AG04450 (cell line): ENCODE measurements around the gene ACVR1B. TPM values are rescaled to one million over a fixed set of nuclear protein-coding genes. Genes with fewer than 3 reads are reported as not detected.

Experiments
- CTCF ChIA-PET: fragments of 300-600, 350-600 bp; formaldehyde crosslinking; extraction: SDS; loops from one replicate; lab custom pipeline; 2022; ENCODE audit warnings: antibody characterized with exemption, inconsistent platforms; lab: Charles Lee
- POLR2A ChIA-PET: fragments of 350-600 bp; formaldehyde crosslinking; extraction: SDS; loops from one replicate; lab custom pipeline; 2021; ENCODE audit warnings: antibody characterized with exemption, inconsistent platforms; lab: Yijun Ruan, JAX
- DNase-seq: peaks from one replicate; pipeline ENCODE4 v3.0.0-alpha.2; 2011; ENCODE audit warnings: low read depth, low spot score
- H3K27ac ChIP-seq: one replicate; pipeline ENCODE4 v1.5.1; 2012; ENCODE audit warnings: low read depth, low read length, control low read depth
- H3K27me3 ChIP-seq: one replicate; pipeline ENCODE4 v1.6.0; 2012; ENCODE audit warnings: low read length; ENCODE audit not compliant: control insufficient read depth, insufficient read depth
- H3K4me3 ChIP-seq: 2 replicates; pipeline ENCODE4 v1.5.1; 2011; ENCODE audit warnings: mild to moderate bottlenecking, low read depth, low read length, control low read depth
- H3K9me3 ChIP-seq: 2 replicates; pipeline ENCODE4 v1.5.1; 2012; ENCODE audit warnings: low read length; ENCODE audit not compliant: control insufficient read depth, insufficient read depth
- polyA plus RNA-seq: library from polyadenylated mRNA; depleted of rRNA; stranded (reverse); fragments of >200 nt; gene quantifications from 2 replicates; pipeline ENCODE4 v1.2.3, GENCODE V29; 2011
- TF ChIP-seq, protein P1 (sequence below): IDR thresholded peaks from 2 replicates; pipeline ENCODE4 v1.5.1; 2011; ENCODE audit warnings: low read depth, low read length, control low read depth, inconsistent platforms

ACVR1B gene
- polyA plus RNA-seq, 1 experiment: 16.4 TPM

DNA sequence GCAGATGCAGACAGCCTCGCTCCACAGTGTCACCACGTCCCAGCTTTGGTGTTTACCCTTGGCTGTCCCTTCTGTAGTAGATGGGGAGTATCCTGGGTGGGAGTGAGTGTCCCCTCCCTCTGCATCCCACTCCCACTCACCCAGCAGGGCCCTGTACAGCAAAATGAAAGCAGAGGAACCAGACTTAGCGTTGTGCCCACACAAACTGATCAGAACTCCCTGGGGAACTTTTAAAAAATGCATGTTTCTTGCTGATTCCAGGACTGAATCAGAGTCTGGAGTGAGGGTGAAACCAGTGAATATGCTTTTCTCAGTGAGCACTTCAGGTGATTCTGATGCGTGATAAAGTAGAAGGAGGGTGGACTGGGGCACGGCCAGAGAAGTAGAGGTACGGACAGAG is 41.3 kb upstream of the ACVR1B start:
- DNase-seq: no peak
- Histone ChIP-seq H3K4me3 (no peak overlapping the region), H3K9me3 (no peaks in the 10 kb centered on the region; the same call in 1 of the 2 replicates), H3K27me3 (no peaks in the 10 kb centered on the region), H3K27ac (no peak overlapping the region)
- ChIA-PET CTCF (interaction anchor here (0.6 to 5.4 kb wide), 2 partner anchors 12 to 22 kb away, joined by 3 to 43 read pairs; no protein-coding TSS in a partner anchor), POLR2A (no interaction called here)
- TF ChIP-seq, protein P1, sequence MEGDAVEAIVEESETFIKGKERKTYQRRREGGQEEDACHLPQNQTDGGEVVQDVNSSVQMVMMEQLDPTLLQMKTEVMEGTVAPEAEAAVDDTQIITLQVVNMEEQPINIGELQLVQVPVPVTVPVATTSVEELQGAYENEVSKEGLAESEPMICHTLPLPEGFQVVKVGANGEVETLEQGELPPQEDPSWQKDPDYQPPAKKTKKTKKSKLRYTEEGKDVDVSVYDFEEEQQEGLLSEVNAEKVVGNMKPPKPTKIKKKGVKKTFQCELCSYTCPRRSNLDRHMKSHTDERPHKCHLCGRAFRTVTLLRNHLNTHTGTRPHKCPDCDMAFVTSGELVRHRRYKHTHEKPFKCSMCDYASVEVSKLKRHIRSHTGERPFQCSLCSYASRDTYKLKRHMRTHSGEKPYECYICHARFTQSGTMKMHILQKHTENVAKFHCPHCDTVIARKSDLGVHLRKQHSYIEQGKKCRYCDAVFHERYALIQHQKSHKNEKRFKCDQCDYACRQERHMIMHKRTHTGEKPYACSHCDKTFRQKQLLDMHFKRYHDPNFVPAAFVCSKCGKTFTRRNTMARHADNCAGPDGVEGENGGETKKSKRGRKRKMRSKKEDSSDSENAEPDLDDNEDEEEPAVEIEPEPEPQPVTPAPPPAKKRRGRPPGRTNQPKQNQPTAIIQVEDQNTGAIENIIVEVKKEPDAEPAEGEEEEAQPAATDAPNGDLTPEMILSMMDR: no peak

DNA sequence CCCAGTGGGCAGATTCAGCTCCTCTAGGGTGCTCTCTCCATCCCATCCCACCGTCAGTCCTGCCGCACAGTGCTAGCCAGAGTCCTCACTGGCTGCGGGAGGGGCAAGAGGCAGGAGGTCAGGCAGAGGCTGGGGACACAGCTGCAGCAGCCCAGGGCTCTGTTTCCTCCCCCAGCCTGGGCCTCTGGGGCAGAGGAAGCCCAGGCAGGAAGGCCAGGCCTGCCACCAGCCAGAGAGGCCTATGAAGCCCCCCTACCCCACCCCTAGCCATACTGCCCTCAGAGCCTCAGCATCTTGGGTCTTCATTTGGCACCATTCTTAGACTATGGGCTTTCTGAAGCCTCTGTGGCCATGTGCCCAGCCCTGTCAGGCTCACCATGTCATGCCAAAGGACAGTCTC is 40.8 kb upstream of the ACVR1B start:
- H3K27ac ChIP-seq: no peak overlapping the region
- CTCF ChIA-PET: interaction anchor here (0.6 to 5.4 kb wide), 4 partner anchors 12 to 115 kb away, joined by 3 to 43 read pairs (median 3); no protein-coding TSS in a partner anchor
- DNase-seq: no peak
- POLR2A ChIA-PET: no interaction called here
- H3K4me3 ChIP-seq: no peak overlapping the region
- TF ChIP-seq, protein P1: no peak
- no peaks in the 10 kb centered on the region; the same call in 1 of the 2 replicates for H3K9me3 ChIP-seq
- no peaks in the 10 kb centered on the region for H3K27me3 ChIP-seq

DNA sequence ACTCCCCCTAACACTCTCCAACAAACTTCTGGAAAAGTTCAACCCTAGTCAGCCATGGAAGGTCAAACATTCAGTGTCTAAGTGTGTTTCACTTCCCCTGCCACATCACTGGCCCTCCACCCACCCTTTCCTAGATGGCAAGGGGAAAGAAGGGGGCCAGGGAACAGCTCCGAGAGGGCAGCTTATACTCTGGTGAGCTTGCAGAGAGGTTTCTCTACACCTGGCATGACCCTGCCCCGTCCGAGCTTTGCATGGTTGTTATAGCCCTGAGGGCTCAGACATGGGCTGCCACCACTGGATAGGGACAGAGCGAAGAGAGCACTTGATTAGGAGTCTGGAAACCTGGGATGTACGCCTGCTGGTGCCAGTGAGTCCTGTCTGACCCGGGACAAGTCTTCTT is 40.2 kb upstream of the ACVR1B start:
- DNase-seq: no peak
- ChIA-PET CTCF (interaction anchor here (0.6 to 5.4 kb wide), 6 partner anchors 11 to 114 kb away, joined by 3 to 43 read pairs (median 4); no protein-coding TSS in a partner anchor), POLR2A (interaction anchor here (0.9 kb wide), 1 partner anchor 122 kb away, joined by 4 read pairs; no protein-coding TSS in a partner anchor)
- Histone ChIP-seq H3K4me3 (no peak overlapping the region), H3K27me3 (no peaks in the 10 kb centered on the region), H3K27ac (no peak overlapping the region), H3K9me3 (no peaks in the 10 kb centered on the region; the same call in 1 of the 2 replicates)
- TF ChIP-seq, protein P1: no peak

DNA sequence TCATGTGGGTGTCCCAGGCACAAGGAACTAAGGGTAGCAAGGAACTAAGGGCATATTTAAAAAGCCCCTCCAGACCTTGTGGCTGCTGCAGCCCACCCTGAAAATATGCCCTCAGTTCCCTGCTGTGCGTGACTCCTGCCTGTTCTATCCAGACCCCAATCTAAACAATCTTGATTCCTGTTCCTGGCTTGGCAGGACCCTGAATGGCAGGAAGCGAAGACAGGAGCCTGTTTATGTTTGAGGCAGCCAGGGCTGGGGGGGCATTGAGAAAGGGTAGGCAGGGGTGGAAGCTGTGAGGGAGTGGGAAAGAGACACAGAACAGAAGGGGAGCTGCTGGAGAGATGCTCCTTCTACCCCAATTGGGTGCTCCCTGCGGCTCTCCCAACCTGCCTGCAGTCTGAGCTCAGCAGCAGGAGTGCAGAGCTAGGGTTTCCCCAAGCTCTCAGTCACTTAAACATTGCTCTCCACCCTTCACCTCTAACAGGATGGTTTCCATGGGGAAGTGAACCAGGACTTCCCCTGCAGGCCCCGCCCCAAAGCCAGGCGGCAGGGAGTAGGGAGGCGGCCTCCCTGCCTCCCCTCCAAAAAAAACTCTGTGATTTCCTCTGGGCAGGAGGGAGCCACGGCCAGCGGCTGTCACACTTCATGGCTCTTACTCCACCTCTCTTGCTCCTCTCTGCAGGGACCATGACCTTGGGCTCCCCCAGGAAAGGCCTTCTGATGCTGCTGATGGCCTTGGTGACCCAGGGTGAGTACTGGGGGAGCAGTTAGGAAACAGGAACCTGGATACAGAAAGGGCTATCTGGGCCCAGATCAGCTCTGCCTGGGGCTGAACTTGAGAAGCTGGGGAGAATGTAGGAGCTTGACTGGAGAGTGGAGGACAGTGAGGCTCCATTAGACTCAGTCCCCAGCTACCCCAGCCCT is 39.4 kb upstream of the ACVR1B start:
- TF ChIP-seq, protein P1: no peak
- Histone ChIP-seq H3K27me3 (no peaks in the 10 kb centered on the region), H3K4me3 (peak overlapping the region; percentile 22; the same call in 1 of the 2 replicates), H3K27ac (peak overlapping the region; percentile 21), H3K9me3 (no peaks in the 10 kb centered on the region; the same call in 1 of the 2 replicates)
- CTCF ChIA-PET: interaction anchor here (0.6 to 5.4 kb wide), 6 partner anchors 10 to 169 kb away, joined by 3 to 43 read pairs (median 4); no protein-coding TSS in a partner anchor
- POLR2A ChIA-PET: interaction anchor here (0.8 to 0.9 kb wide), 3 partner anchors 11 to 121 kb away, joined by 3 to 4 read pairs (median 4); no protein-coding TSS in a partner anchor
- no peak for DNase-seq
